Endodermal cell (in vitro differentiated cells): ENCODE results near the gene SULT1C4. TPM values are rescaled to one million over a fixed set of nuclear protein-coding genes. Genes with fewer than 3 reads are reported as not detected.

Source experiments
- DNase-seq: peaks from one replicate; pipeline ENCODE4 v3.0.0-alpha.2; 2017
- H3K27ac ChIP-seq: 2 replicates; pipeline ENCODE4 v1.5.1; 2013; ENCODE audit warnings: mild to moderate bottlenecking, low read depth, low read length, moderate library complexity
- H3K27me3 ChIP-seq: 2 replicates; pipeline ENCODE4 v1.6.1; 2013; ENCODE audit warnings: mild to moderate bottlenecking, low read length, moderate library complexity; ENCODE audit not compliant: insufficient read depth, control insufficient read depth, poor library complexity, severe bottlenecking
- H3K36me3 ChIP-seq: 2 replicates; pipeline ENCODE4 v1.7.0; 2013; ENCODE audit warnings: mild to moderate bottlenecking, low read length, moderate library complexity; ENCODE audit not compliant: control insufficient read depth, insufficient read depth
- H3K4me1 ChIP-seq: one replicate; pipeline ENCODE4 v1.7.0; 2013; ENCODE audit warnings: low read length; ENCODE audit not compliant: control insufficient read depth, insufficient read depth
- H3K4me3 ChIP-seq: 2 replicates; pipeline ENCODE4 v1.5.1; 2013; ENCODE audit warnings: mild to moderate bottlenecking, low read length, moderate library complexity
- H3K9ac ChIP-seq: 2 replicates; pipeline ENCODE4 v1.6.1; 2013; ENCODE audit warnings: mild to moderate bottlenecking, low read length, moderate library complexity; ENCODE audit not compliant: poor library complexity, severe bottlenecking; ENCODE audit errors: extremely low read depth
- H3K9me3 ChIP-seq: 2 replicates; pipeline ENCODE4 v1.6.1; 2013; ENCODE audit warnings: mild to moderate bottlenecking, low read length, moderate library complexity; ENCODE audit not compliant: control insufficient read depth
- H3K27ac Mint-ChIP-seq: 2 replicates; pipeline ENCODE4 v1.8.0; 2020; ENCODE audit warnings: mixed read lengths
- H3K27me3 Mint-ChIP-seq: 2 replicates; pipeline ENCODE4 v1.8.0; 2021; ENCODE audit warnings: mild to moderate bottlenecking, mixed read lengths; ENCODE audit not compliant: insufficient read depth
- H3K36me3 Mint-ChIP-seq: 2 replicates; pipeline ENCODE4 v1.8.0; 2020; ENCODE audit warnings: low read depth, mixed read lengths
- H3K4me1 Mint-ChIP-seq: 2 replicates; pipeline ENCODE4 v1.8.0; 2020; ENCODE audit warnings: mixed read lengths
- H3K4me3 Mint-ChIP-seq: 2 replicates; pipeline ENCODE4 v1.8.0; 2020; ENCODE audit warnings: mild to moderate bottlenecking, moderate library complexity, mixed read lengths
- H3K9me3 Mint-ChIP-seq: 2 replicates; pipeline ENCODE4 v1.8.0; 2020; ENCODE audit warnings: mild to moderate bottlenecking, mixed read lengths
- WGBS, 2 experiments: methylation state at CpG; one replicate each; pipeline versions ENCODE4 v1.1.5 to v1.1.7; 2013; ENCODE audit warnings: missing lambda C conversion rate in 2 of 2, mixed read lengths in 1 of 2; ENCODE audit not compliant: insufficient coverage in 1 of 2, insufficient read length in 1 of 2; 5-methylcytosine and 5-hydroxymethylcytosine counted together
- total RNA-seq, 2 donors: library from RNA; stranded (reverse); fragmentation: NEBNext Ultra II Directional in 1 of 2; extraction: Animal tissue kit (Norgen Biotek cat#: 25700) in 1 of 2; gene quantifications; 2 replicates in 1 of 2; 3 replicates in 1 of 2; pipeline ENCODE4 v1.2.1, GENCODE V29; 2021
- TF ChIP-seq, protein P1 (sequence below): fragments of 200-600 bp; sonication (generic); conservative IDR thresholded peaks from 2 replicates; pipeline ENCODE4 v1.5.0; 2021; ENCODE audit warnings: antibody characterized with exemption, mild to moderate bottlenecking

SULT1C4 gene
- total RNA-seq, 2 donors from 2014 or later, result 2.4 to 2.7 TPM

GRCh38 chr2:108403494-108403893, 25.7 kb downstream of the SULT1C4 start:
- 8 to 58% methylated on average over 2 to 7 of the region's 7 CpGs for WGBS, 2 experiments
- peaks cover 6% of the 10 kb centered on the region for H3K36me3 Mint-ChIP-seq
- Histone ChIP-seq H3K27me3 (no peaks in the 10 kb centered on the region), H3K4me3 (no peak overlapping the region), H3K9ac (no peak overlapping the region), H3K36me3 (no peaks in the 10 kb centered on the region), H3K27ac (no peak overlapping the region), H3K4me1 (no peaks in the 10 kb centered on the region), H3K9me3 (peaks cover 30% of the 10 kb centered on the region)
- no peaks in the 10 kb centered on the region for H3K27me3 Mint-ChIP-seq
- no peak overlapping the region for H3K4me3 Mint-ChIP-seq
- peaks cover 40% of the 10 kb centered on the region for H3K9me3 Mint-ChIP-seq
- TF ChIP-seq, protein P1, sequence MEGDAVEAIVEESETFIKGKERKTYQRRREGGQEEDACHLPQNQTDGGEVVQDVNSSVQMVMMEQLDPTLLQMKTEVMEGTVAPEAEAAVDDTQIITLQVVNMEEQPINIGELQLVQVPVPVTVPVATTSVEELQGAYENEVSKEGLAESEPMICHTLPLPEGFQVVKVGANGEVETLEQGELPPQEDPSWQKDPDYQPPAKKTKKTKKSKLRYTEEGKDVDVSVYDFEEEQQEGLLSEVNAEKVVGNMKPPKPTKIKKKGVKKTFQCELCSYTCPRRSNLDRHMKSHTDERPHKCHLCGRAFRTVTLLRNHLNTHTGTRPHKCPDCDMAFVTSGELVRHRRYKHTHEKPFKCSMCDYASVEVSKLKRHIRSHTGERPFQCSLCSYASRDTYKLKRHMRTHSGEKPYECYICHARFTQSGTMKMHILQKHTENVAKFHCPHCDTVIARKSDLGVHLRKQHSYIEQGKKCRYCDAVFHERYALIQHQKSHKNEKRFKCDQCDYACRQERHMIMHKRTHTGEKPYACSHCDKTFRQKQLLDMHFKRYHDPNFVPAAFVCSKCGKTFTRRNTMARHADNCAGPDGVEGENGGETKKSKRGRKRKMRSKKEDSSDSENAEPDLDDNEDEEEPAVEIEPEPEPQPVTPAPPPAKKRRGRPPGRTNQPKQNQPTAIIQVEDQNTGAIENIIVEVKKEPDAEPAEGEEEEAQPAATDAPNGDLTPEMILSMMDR, result no peak
- DNase-seq, result peak; percentile 92
- peaks cover 6% of the 10 kb centered on the region for H3K4me1 Mint-ChIP-seq
- peak overlapping the region; percentile 66 for H3K27ac Mint-ChIP-seq

- Histone ChIP-seq H3K27ac (no peak overlapping the region), H3K9ac (no peak overlapping the region), H3K27me3 (no peaks in the 10 kb centered on the region), H3K4me1 (no peaks in the 10 kb centered on the region), H3K9me3 (peaks cover 20% of the 10 kb centered on the region), H3K4me3 (no peak overlapping the region), H3K36me3 (no peaks in the 10 kb centered on the region)
- DNase-seq, result no peak
- no peaks in the 10 kb centered on the region for H3K36me3 Mint-ChIP-seq
- H3K27ac Mint-ChIP-seq, result no peak overlapping the region
- WGBS, 2 experiments, result 85 to 92% methylated on average over 2 to 4 of the region's 4 CpGs
- no peak overlapping the region for H3K4me3 Mint-ChIP-seq
- H3K27me3 Mint-ChIP-seq, result no peaks in the 10 kb centered on the region
- peaks cover 26% of the 10 kb centered on the region for H3K9me3 Mint-ChIP-seq
- H3K4me1 Mint-ChIP-seq, result peaks cover 6% of the 10 kb centered on the region
- TF ChIP-seq, protein P1, result no peak
Observed at GRCh38 chr2:108404784-108405397, 27.1 kb downstream of the SULT1C4 start.

DNA sequence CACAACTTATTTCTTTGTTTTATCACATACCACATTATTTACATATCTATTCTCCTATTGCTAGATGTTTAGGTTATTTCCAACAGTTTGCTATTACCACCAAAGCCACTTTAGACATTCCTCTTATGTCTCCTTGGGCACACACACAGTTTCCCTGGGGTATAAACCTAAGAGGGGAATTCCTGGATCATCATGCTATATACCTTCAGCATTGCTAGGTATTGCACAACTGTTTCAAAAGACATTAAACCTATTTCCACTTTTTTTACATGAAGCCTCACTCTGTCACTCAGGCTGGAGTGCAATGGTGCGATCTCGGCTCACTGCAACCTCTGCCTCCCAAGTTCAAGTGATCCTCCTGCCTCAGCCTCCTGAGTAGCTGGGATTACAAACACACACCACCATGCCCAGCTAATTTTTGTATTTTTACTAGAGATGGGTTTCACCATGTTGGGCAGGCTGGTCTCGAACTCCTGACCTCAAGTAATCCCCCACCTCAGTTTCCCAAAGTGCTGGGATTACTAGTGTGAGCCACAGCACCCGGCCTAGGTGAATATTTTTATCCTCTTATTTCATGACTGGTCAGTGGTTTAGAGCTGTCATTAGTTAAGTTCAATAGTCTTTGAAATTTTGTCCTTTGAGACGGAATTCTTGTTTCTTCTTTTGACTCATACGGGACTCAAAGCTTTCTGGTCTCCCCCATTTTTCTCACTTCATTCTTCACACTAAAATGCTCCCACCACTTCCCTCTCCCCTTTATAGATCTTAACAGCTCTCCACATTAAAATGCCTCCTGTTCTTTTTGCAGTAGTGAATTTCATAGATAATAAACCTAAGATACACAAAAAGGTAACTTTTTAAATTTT, 30.3 kb downstream of the SULT1C4 start:
- Histone ChIP-seq H3K4me3 (no peak overlapping the region), H3K27me3 (no peaks in the 10 kb centered on the region), H3K27ac (no peak overlapping the region), H3K4me1 (no peaks in the 10 kb centered on the region), H3K9me3 (peaks cover 19% of the 10 kb centered on the region), H3K9ac (no peak overlapping the region), H3K36me3 (no peaks in the 10 kb centered on the region)
- H3K27me3 Mint-ChIP-seq, result no peaks in the 10 kb centered on the region
- no peak overlapping the region for H3K27ac Mint-ChIP-seq
- H3K9me3 Mint-ChIP-seq, result peaks cover 17% of the 10 kb centered on the region
- TF ChIP-seq, protein P1, result no peak
- H3K36me3 Mint-ChIP-seq, result no peaks in the 10 kb centered on the region
- no peak overlapping the region for H3K4me3 Mint-ChIP-seq
- H3K4me1 Mint-ChIP-seq, result peaks cover 5% of the 10 kb centered on the region
- WGBS, 2 experiments, result 78 to 88% methylated on average over 5 to 6 of the region's 6 CpGs
- no peak for DNase-seq
